ENCODE measurements around the gene TAF4B.

DNA sequence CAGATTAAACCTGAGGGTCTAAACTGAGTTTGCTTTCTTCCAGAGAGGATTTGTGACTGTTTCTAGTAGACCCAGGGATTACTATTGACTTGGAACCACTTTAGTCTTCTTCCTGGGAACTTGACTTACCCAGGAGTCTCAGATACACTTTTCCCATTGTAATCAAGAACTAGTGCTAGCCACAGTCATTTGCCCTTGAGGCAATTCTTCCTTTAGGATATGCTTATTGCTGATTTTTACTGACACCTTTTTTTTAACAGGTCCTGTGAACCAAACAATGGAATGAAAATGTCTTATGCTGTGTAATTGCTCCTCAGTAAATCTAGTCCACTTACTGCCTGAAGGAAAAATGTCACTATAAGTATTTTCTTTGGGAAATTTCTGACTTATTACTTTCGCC lies 78.3 kb downstream of the TAF4B start:
- TF ChIP-seq, protein P1, sequence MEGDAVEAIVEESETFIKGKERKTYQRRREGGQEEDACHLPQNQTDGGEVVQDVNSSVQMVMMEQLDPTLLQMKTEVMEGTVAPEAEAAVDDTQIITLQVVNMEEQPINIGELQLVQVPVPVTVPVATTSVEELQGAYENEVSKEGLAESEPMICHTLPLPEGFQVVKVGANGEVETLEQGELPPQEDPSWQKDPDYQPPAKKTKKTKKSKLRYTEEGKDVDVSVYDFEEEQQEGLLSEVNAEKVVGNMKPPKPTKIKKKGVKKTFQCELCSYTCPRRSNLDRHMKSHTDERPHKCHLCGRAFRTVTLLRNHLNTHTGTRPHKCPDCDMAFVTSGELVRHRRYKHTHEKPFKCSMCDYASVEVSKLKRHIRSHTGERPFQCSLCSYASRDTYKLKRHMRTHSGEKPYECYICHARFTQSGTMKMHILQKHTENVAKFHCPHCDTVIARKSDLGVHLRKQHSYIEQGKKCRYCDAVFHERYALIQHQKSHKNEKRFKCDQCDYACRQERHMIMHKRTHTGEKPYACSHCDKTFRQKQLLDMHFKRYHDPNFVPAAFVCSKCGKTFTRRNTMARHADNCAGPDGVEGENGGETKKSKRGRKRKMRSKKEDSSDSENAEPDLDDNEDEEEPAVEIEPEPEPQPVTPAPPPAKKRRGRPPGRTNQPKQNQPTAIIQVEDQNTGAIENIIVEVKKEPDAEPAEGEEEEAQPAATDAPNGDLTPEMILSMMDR (tag by site-specific recombination; IDR thresholded peaks at IDR 0.05): no peak
- TF ChIP-seq, protein P2, sequence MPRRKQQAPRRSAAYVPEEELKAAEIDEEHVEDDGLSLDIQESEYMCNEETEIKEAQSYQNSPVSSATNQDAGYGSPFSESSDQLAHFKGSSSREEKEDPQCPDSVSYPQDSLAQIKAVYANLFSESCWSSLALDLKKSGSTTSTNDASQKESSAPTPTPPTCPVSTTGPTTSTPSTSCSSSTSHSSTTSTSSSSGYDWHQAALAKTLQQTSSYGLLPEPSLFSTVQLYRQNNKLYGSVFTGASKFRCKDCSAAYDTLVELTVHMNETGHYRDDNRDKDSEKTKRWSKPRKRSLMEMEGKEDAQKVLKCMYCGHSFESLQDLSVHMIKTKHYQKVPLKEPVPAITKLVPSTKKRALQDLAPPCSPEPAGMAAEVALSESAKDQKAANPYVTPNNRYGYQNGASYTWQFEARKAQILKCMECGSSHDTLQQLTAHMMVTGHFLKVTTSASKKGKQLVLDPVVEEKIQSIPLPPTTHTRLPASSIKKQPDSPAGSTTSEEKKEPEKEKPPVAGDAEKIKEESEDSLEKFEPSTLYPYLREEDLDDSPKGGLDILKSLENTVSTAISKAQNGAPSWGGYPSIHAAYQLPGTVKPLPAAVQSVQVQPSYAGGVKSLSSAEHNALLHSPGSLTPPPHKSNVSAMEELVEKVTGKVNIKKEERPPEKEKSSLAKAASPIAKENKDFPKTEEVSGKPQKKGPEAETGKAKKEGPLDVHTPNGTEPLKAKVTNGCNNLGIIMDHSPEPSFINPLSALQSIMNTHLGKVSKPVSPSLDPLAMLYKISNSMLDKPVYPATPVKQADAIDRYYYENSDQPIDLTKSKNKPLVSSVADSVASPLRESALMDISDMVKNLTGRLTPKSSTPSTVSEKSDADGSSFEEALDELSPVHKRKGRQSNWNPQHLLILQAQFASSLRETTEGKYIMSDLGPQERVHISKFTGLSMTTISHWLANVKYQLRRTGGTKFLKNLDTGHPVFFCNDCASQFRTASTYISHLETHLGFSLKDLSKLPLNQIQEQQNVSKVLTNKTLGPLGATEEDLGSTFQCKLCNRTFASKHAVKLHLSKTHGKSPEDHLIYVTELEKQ (tag by site-specific recombination; IDR thresholded peaks at IDR 0.05; ENCODE audit: borderline replicate concordance): no peak
- TF ChIP-seq, protein P3, sequence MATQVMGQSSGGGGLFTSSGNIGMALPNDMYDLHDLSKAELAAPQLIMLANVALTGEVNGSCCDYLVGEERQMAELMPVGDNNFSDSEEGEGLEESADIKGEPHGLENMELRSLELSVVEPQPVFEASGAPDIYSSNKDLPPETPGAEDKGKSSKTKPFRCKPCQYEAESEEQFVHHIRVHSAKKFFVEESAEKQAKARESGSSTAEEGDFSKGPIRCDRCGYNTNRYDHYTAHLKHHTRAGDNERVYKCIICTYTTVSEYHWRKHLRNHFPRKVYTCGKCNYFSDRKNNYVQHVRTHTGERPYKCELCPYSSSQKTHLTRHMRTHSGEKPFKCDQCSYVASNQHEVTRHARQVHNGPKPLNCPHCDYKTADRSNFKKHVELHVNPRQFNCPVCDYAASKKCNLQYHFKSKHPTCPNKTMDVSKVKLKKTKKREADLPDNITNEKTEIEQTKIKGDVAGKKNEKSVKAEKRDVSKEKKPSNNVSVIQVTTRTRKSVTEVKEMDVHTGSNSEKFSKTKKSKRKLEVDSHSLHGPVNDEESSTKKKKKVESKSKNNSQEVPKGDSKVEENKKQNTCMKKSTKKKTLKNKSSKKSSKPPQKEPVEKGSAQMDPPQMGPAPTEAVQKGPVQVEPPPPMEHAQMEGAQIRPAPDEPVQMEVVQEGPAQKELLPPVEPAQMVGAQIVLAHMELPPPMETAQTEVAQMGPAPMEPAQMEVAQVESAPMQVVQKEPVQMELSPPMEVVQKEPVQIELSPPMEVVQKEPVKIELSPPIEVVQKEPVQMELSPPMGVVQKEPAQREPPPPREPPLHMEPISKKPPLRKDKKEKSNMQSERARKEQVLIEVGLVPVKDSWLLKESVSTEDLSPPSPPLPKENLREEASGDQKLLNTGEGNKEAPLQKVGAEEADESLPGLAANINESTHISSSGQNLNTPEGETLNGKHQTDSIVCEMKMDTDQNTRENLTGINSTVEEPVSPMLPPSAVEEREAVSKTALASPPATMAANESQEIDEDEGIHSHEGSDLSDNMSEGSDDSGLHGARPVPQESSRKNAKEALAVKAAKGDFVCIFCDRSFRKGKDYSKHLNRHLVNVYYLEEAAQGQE (tag by site-specific recombination; IDR thresholded peaks at IDR 0.05): no peak

Measured in HEK293 (cell line).